GM18520 (cell line): ENCODE results near the gene ZNF511.
A peak's percentile ranks its signal among the peaks of the same experiment; 100 is the strongest.

Experiments
- ATAC-seq: cut with Tn5 transposase; IDR thresholded peaks from one replicate; pipeline ENCODE4 v1.9.1; 2021; ENCODE audit not compliant: unreplicated experiment

Gene ZNF511

GRCh38 chr10:133292919-133293809, 15.6 kb upstream of the ZNF511 start:
- no peak for ATAC-seq

GRCh38 chr10:133293810-133294119, 14.9 kb upstream of the ZNF511 start:
- no peak for ATAC-seq

GRCh38 chr10:133294189-133294588, 14.5 kb upstream of the ZNF511 start:
- no peak for ATAC-seq

- no peak for ATAC-seq
Observed at GRCh38 chr10:133295426-133296320, 13.0 kb upstream of the ZNF511 start.

GRCh38 chr10:133297504-133297903, 11.2 kb upstream of the ZNF511 start:
- no peak for ATAC-seq

- no peak for ATAC-seq
Observed at GRCh38 chr10:133298466-133298865, 10.2 kb upstream of the ZNF511 start.

- no peak for ATAC-seq
Observed at GRCh38 chr10:133299224-133299623, 9.5 kb upstream of the ZNF511 start.

GRCh38 chr10:133299738-133300137, 9.0 kb upstream of the ZNF511 start:
- no peak for ATAC-seq

GRCh38 chr10:133302230-133302629, 6.5 kb upstream of the ZNF511 start:
- ATAC-seq, result no peak

- ATAC-seq, result no peak
Observed at GRCh38 chr10:133303206-133303605, 5.5 kb upstream of the ZNF511 start.

- no peak for ATAC-seq
Observed at GRCh38 chr10:133306097-133306476, 2.6 kb upstream of the ZNF511 start.

- no peak for ATAC-seq
Observed at GRCh38 chr10:133306941-133307379, 1.8 kb upstream of the ZNF511 start.

GRCh38 chr10:133307776-133308420, 816 bp upstream of the ZNF511 start:
- ATAC-seq, result peak; percentile 33

- peak; percentile 66 for ATAC-seq
Observed at GRCh38 chr10:133309100-133309719, 496 bp downstream of the ZNF511 start.

- ATAC-seq, result no peak
Observed at GRCh38 chr10:133309720-133310398, 1.1 kb downstream of the ZNF511 start.

- no peak for ATAC-seq
Observed at GRCh38 chr10:133310399-133310755, 1.7 kb downstream of the ZNF511 start.

GRCh38 chr10:133310789-133311188, 2.1 kb downstream of the ZNF511 start:
- ATAC-seq, result no peak

GRCh38 chr10:133311570-133311969, 2.9 kb downstream of the ZNF511 start:
- no peak for ATAC-seq

- ATAC-seq, result no peak
Observed at GRCh38 chr10:133312016-133312768, 3.5 kb downstream of the ZNF511 start.

GRCh38 chr10:133312769-133313145, 4.0 kb downstream of the ZNF511 start:
- no peak for ATAC-seq
